SK-N-SH treated with all-trans-retinoic acid at 6 μM for 48 hours (cell line): Measurements from ENCODE around the gene TNFRSF18.

Experiments
- ARNTL ChIP-seq: fragments of 450-650 bp; formaldehyde crosslinking; IDR thresholded peaks from 2 replicates; pipeline ENCODE4 v1.5.0; 2020; ENCODE audit warnings: low read depth, mild to moderate bottlenecking, moderate library complexity, borderline replicate concordance
- OSR1 ChIP-seq: fragments of 250-450 bp; sonication (Bioruptor Pico); IDR thresholded peaks from 2 replicates; pipeline ENCODE4 v1.8.0; 2022; ENCODE audit warnings: moderate library complexity, mild to moderate bottlenecking, inconsistent platforms
- ZNF70 ChIP-seq: fragments of 450-650 bp; formaldehyde crosslinking; IDR thresholded peaks from 2 replicates; pipeline ENCODE4 v1.5.0; 2020; ENCODE audit warnings: mild to moderate bottlenecking, moderate library complexity
- TF ChIP-seq, protein P1 (sequence below): fragments of 250-450 bp; sonication (Bioruptor Pico); IDR thresholded peaks from 2 replicates; pipeline ENCODE4 v1.8.0; 2020; ENCODE audit warnings: mild to moderate bottlenecking, moderate library complexity, borderline replicate concordance

DNA sequence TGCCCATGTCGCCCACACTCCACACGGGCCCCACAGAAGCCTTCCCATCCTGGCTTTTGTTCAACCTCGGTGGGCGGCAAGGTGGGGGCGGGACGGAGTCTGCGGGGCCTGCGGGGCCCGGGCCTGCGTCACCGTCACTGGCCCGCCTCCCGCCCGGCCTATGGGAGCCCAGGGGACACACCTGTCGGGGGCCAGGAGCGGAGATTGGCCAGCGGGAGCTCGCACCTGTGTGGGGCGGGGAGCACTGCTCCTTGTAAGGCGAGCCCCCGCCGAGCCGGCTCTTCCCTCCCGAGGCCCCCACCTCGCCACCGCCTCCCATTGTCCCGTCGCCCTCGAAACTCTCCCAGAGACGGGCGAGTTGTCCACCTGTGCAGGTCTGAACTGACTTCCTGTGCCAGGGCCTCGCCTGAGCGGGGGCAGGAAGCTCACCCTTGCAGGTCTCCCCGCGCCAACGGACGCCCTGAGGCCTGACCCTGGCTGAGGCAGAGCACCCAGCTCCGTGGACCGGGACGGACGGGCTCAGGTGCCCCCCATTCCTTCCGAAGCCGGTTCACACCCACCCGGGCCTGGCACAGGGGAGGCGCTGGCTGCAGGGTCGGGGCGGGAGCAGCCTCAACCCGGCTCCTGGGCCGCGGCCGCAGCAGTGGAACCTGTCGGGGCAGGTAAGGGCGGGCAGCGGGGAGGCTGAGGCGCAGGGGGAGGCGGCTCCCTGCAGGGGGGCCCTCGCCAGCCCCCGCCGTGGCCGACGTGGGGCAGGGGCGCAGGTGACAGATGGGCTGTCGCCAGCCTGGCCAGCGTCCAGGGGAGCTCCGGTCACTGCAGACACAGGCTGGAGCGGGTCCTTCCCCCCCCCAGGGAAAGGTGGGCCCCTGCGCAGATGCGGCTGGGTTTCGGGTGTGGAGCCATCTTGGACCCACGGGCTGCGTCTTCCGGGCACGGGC lies 43.5 kb downstream of the TNFRSF18 start:
- no peak for TF ChIP-seq ZNF70 (CRISPR knock-in tag)
- no peak for TF ChIP-seq ARNTL (CRISPR knock-in tag)
- TF ChIP-seq, protein P1, sequence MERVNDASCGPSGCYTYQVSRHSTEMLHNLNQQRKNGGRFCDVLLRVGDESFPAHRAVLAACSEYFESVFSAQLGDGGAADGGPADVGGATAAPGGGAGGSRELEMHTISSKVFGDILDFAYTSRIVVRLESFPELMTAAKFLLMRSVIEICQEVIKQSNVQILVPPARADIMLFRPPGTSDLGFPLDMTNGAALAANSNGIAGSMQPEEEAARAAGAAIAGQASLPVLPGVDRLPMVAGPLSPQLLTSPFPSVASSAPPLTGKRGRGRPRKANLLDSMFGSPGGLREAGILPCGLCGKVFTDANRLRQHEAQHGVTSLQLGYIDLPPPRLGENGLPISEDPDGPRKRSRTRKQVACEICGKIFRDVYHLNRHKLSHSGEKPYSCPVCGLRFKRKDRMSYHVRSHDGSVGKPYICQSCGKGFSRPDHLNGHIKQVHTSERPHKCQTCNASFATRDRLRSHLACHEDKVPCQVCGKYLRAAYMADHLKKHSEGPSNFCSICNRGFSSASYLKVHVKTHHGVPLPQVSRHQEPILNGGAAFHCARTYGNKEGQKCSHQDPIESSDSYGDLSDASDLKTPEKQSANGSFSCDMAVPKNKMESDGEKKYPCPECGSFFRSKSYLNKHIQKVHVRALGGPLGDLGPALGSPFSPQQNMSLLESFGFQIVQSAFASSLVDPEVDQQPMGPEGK (CRISPR knock-in tag) = no peak
- TF ChIP-seq OSR1 (CRISPR knock-in tag) = no peak
